SU-DHL-6 (cell line): Measurements from ENCODE around the gene THSD4.

Source experiments
- H2AFZ ChIP-seq: fragments of 200-600 bp; sonication (generic); 2 replicates; pipeline ENCODE4 v1.6.1; 2014; ENCODE audit warnings: low read depth, mild to moderate bottlenecking, moderate library complexity, mixed read lengths, antibody characterized with exemption, low read length; ENCODE audit not compliant: severe bottlenecking
- H3F3A ChIP-seq: fragments of 200-600 bp; shearing (Covaris generic); 2 replicates; pipeline ENCODE4 v1.6.0; 2016; ENCODE audit warnings: antibody characterized with exemption, mild to moderate bottlenecking; ENCODE audit not compliant: insufficient read depth
- H3K27ac ChIP-seq: fragments of 200-600 bp; sonication (generic); 2 replicates; pipeline ENCODE4 v1.5.1; 2016; ENCODE audit warnings: low read depth, mild to moderate bottlenecking, low read length, moderate library complexity, mixed read lengths
- H3K27me3 ChIP-seq: fragments of 200-600 bp; sonication (generic), shearing (Covaris generic); 2 replicates; pipeline ENCODE4 v1.6.0; 2014; ENCODE audit warnings: mild to moderate bottlenecking, low read length
- H3K36me3 ChIP-seq: fragments of 200-600 bp; sonication (generic); 2 replicates; pipeline ENCODE4 v1.6.1; 2014; ENCODE audit warnings: mild to moderate bottlenecking, low read length, mixed read lengths
- H3K4me2 ChIP-seq: fragments of 300-600, 200-600 bp; shearing (Covaris generic), sonication (generic); 2 replicates; pipeline ENCODE4 v1.6.0; 2014; ENCODE audit warnings: low read length, low read depth, mild to moderate bottlenecking; ENCODE audit not compliant: poor library complexity, severe bottlenecking
- H3K4me3 ChIP-seq: fragments of 200-600 bp; sonication (generic); 2 replicates; pipeline ENCODE4 v1.5.1; 2014; ENCODE audit warnings: antibody characterized with exemption, low read length, mild to moderate bottlenecking, mixed read lengths; ENCODE audit not compliant: insufficient read depth, poor library complexity, severe bottlenecking
- H3K79me2 ChIP-seq: fragments of 200-600 bp; sonication (generic); 2 replicates; pipeline ENCODE4 v1.6.1; 2014; ENCODE audit warnings: mild to moderate bottlenecking, low read length, moderate library complexity; ENCODE audit not compliant: insufficient read depth
- H3K9ac ChIP-seq: fragments of 200-600 bp; sonication (generic); 2 replicates; pipeline ENCODE4 v1.7.0; 2014; ENCODE audit warnings: mild to moderate bottlenecking, low read length
- H3K9me2 ChIP-seq: fragments of 200-600 bp; sonication (generic); replicated peaks from 2 replicates; pipeline ENCODE4 v1.6.1; 2014; ENCODE audit warnings: low read length; ENCODE audit not compliant: insufficient read depth
- H3K9me3 ChIP-seq: fragments of 200-600 bp; sonication (generic); 2 replicates; pipeline ENCODE4 v1.6.1; 2014; ENCODE audit warnings: low read length, mixed read lengths; ENCODE audit not compliant: insufficient read depth
- H4K20me1 ChIP-seq: fragments of 200-600 bp; sonication (generic); 2 replicates; pipeline ENCODE4 v1.6.1; 2014; ENCODE audit warnings: low read depth, mild to moderate bottlenecking, antibody characterized with exemption, low read length, moderate library complexity, mixed read lengths
- CTCF ChIP-seq: fragments of 200-600 bp; sonication (generic); IDR thresholded peaks from one replicate; pipeline ENCODE4 v1.5.1; 2017; ENCODE audit warnings: antibody characterized with exemption, mild to moderate bottlenecking, low read length, moderate library complexity; ENCODE audit not compliant: insufficient read depth, poor library complexity, severe bottlenecking
- EZH2phosphoT487 ChIP-seq: fragments of 200-600 bp; sonication (generic), shearing (Covaris generic); conservative IDR thresholded peaks from 2 replicates; pipeline ENCODE4 v1.6.1; 2018; ENCODE audit warnings: mild to moderate bottlenecking, antibody characterized with exemption, low read length, moderate library complexity, mixed read lengths

THSD4 gene

GRCh38 chr15:71430782-71431181, 315.5 kb downstream of the THSD4 start:
- no peaks in the 10 kb centered on the region for H3K36me3 ChIP-seq
- H3K27me3 ChIP-seq: no peaks in the 10 kb centered on the region
- no peaks in the 10 kb centered on the region for H3K9me2 ChIP-seq
- H3K4me2 ChIP-seq: no peak overlapping the region
- H3K79me2 ChIP-seq: no peaks in the 10 kb centered on the region
- TF ChIP-seq EZH2phosphoT487: no peak
- no peak for TF ChIP-seq CTCF
- H3K9ac ChIP-seq: no peak overlapping the region
- no peak overlapping the region for H2AFZ ChIP-seq
- H4K20me1 ChIP-seq: no peaks in the 10 kb centered on the region
- no peak overlapping the region for H3K4me3 ChIP-seq
- H3K9me3 ChIP-seq: no peaks in the 10 kb centered on the region
- H3F3A ChIP-seq: no peaks in the 10 kb centered on the region
- H3K27ac ChIP-seq: no peak overlapping the region

- no peak overlapping the region for H3K4me2 ChIP-seq
These were observed 316.4 kb downstream of the THSD4 start for GRCh38 chr15:71431343-71432336.

GRCh38 chr15:71433402-71433801, 318.1 kb downstream of the THSD4 start:
- Histone ChIP-seq H4K20me1 (no peaks in the 10 kb centered on the region), H3K27me3 (no peaks in the 10 kb centered on the region), H2AFZ (no peak overlapping the region), H3K79me2 (no peaks in the 10 kb centered on the region), H3K9me2 (no peaks in the 10 kb centered on the region), H3K4me2 (no peak overlapping the region), H3K4me3 (no peak overlapping the region), H3K36me3 (no peaks in the 10 kb centered on the region), H3K27ac (no peak overlapping the region), H3K9me3 (no peaks in the 10 kb centered on the region), H3F3A (no peaks in the 10 kb centered on the region), H3K9ac (no peak overlapping the region)
- TF ChIP-seq CTCF (no peak), EZH2phosphoT487 (no peak)

More at GRCh38 chr15:71431343-71432336, 316.4 kb downstream of the THSD4 start:
- H3K79me2 ChIP-seq: no peaks in the 10 kb centered on the region
- H3K9ac ChIP-seq: no peak overlapping the region
- no peak overlapping the region for H3K27ac ChIP-seq
- H3K27me3 ChIP-seq: no peaks in the 10 kb centered on the region
- H4K20me1 ChIP-seq: no peaks in the 10 kb centered on the region
- H2AFZ ChIP-seq: no peak overlapping the region
- no peak overlapping the region for H3K4me3 ChIP-seq
- no peak for TF ChIP-seq EZH2phosphoT487
- no peak for TF ChIP-seq CTCF
- H3K9me2 ChIP-seq: no peaks in the 10 kb centered on the region
- H3K9me3 ChIP-seq: no peaks in the 10 kb centered on the region
- H3K36me3 ChIP-seq: no peaks in the 10 kb centered on the region
- H3F3A ChIP-seq: no peaks in the 10 kb centered on the region
